ENCODE results near the gene SYT11.
"Not testable (repeated sequence)": the region's sequence is repeated elsewhere in the genome, so short reads cannot be mapped to it uniquely, and the experiment has no call there.

The SYT11 gene

DNA sequence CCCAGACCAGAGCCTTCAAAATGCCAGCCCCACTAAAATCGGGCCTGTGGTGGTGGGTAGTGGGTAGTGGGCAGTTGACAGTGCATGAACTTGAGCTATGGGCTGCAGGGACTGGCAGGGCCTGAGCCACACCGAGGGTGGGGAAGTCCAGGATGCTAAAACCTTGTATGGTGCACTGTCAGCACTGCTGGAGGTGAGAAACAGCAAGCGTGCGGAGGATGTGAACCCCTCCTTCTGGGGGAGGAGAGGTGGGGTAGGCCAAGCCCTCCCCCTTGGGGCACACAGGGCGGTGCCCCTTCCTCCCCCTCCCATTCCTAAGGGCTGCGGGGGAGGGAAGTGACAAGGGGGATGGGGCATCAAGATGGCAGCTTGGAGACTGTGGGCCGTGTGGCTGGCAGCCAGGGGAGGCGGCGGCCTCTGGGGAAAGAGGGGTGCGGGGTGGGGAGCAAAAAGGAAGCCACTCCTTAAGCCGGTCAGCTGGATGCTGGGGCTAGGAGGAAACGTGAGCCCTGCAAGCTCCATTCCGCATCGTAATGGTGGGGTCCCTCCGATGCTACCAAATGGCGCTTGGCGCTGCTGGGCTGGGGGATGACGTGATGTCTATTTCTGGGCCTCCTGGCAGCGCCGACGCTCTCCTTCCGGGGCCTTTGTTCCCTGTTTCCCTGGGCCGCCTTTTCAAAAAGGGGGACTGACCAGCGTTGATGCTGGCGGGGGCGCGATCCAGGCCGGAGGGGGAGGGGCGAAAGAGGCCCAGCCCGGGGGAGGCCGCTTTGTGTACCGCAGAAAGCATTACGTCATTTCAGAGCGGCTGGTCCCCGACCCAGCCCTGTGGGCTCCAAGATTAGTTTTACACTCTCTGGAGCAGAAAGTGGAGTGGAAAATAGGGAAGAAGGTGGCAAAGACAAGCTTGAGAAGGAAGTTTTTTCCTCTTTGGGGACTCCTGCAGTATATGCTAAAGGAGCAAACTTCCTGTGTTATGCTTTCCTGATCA, 809 bp downstream of the SYT11 start:
- peak; percentile 49 for DNase-seq (ENCODE audit: low read depth)

DNA sequence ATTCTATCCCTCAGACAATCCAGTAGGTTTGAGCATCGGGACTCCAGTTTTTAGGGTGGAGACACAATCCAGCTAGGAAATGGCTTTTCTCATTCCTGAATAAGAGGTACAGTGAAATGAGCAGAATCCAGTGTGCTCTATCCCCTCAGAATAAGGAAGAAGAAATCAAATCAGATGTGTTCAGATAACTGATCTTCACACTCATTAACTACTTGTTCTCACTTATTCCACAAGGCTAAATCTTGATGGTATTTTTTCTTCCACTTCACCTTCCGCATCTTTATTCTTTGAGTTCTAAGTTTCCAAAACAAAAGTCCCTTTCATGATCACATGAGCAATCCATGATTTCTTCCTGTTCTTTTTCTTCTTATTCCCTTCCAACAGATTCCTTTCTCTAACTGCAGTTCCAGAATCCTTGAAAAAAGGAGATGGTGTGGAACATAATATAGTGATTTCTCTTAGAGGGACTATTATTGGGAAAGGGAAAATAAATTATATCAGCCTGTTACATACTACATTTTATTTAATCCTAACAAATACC, 1.7 kb downstream of the SYT11 start:
- no peak for DNase-seq (ENCODE audit: low read depth)

DNA sequence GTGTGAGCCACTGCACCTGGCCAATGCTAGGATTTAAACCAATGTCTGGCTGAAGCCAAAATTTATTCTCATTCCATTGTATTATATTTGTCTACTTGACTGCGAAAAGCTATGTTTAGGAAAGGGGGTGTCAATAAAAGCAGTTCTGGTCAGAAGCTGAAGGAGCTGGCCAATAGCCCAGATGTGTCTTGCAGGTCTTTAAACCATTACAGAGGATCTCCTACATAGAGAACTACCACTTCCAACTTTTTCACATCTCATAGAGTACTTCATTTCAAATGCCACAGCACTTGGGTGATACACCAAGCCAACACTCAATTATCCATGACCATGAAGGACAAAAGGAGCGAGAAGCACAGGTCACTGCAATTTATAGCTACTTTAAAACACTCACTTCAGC, 2.5 kb downstream of the SYT11 start:
- DNase-seq (ENCODE audit: low read depth), result no peak

DNA sequence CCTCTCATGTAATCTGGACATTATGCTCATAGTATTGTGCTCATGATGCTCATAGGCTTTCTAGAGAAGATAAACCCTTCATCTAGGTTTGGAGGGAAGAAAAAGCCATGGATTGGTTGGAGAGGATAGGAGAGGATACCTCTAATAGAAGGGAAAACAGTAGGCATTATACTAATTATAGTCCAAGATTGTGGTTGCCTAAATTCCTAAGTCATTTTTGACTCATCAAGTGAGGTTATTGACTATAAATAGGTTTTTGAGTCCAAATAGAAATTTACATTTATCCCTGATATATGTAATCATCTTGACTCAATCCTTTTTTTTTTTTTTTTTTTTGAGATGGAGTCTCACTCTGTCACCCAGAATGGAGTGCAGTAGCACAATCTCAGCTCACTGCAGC, 5.0 kb downstream of the SYT11 start:
- DNase-seq (ENCODE audit: low read depth), result no peak

DNA sequence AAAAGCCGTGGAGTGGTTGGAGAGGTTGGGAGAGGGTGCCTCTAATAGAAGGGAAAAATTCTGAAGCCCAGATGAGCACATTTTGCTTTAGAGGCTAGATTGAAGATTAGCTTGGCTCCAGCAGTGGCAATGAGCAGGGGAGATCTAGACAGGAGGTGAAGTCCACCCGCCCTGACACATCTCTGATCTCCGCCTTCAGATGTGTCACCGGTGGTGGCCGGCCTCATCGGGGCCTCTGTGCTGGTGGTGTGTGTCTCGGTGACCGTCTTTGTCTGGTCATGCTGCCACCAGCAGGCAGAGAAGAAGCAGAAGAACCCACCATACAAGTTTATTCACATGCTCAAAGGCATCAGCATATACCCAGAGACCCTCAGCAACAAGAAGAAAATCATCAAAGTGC, 8.4 kb downstream of the SYT11 start:
- no peak for DNase-seq (ENCODE audit: low read depth)

DNA sequence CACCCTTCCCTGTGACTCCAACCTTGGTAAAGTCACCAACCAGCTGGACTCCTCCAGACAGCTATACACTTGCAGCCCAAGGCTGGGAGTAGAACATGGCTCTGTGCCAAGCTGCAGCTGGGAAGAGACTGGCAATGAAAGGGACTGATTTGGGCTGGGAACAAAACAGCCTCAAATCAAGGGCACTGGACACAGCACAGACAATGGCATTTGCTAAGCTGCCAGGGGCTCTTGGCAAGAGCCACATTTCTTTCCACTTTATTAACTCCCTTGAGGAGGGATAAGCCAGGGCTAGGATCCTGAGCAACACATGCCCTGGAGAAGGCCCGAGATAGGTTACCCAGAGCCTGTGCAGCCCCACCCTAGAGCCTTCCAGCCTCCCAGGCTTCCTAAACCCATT, 12.0 kb downstream of the SYT11 start:
- no peak for DNase-seq (ENCODE audit: low read depth)

DNA sequence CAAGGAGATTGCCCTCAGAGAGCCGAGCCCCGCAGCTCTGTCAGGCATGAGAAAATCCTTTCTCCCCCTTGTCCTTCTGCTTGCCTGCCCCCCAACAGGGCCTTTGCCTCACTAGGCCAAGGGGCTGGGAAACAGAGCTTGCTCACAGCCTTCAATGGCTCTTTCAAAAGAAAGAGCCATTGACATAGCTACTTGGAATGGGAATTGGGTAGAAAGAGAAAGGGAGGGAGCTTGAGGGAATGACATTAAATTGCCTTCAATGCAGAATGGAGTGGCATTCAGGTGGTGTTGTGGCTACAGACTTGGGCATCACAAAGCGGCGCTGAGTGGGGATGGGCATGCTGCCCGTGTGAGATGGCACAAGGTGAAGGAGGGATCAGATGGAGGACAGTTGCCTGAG, 13.2 kb downstream of the SYT11 start:
- no peak for DNase-seq (ENCODE audit: low read depth)

DNA sequence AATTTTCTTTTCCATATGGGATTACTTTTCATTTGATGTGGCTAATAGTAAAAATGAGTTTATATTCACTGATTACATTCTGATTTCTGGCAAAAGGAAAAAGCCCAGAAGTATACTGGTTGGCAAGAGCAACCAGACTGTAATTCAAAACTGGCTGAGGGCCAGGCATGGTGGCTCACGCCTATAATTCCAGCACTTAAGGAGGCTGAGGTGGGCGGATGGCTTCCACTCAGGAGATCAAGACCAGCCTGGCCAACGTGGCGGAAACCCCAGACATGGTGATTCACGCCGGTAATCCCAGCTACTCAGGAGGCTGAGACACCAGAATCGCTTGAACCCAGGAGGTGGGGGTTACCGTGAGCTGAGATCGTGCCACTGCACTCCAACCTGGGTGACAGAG, 14.5 kb downstream of the SYT11 start:
- no peak for DNase-seq (ENCODE audit: low read depth)

DNA sequence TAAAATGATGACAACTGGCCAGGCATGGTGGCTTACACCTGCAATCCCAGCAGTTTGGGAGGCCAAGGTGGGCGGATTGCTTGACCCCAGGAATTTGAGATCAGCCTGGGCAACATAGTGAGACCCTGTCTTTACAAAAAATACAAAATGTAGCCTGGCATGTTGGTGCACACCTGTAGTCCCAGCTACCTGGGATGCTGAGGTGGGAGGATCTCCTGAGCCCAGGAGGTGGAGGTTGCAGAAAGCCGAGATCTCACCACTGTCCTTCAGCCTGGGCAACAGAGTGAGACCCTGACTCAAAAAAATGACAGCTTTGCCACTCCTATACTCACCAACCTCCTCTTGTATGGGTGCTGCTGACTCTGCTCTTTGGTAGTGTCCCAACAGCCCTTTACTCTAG, 18.6 kb downstream of the SYT11 start:
- DNase-seq (ENCODE audit: low read depth), result no peak

DNA sequence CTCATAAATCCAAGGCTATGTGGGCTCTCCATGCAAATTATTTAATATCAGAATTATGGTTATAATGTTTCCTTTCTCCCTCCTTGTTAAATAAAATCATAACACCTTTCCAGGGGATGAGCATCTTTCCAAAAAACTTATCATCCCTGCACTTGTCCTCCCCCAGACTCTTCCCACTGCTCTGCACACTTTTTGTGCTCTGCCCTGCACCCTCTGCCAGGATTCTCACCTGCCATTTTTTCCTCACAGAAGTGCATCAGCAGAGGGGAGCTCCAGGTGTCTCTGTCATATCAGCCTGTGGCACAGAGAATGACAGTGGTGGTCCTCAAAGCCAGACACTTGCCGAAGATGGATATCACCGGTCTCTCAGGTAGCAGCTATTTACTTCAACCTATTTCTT, 20.9 kb downstream of the SYT11 start:
- no peak for DNase-seq (ENCODE audit: low read depth)

DNA sequence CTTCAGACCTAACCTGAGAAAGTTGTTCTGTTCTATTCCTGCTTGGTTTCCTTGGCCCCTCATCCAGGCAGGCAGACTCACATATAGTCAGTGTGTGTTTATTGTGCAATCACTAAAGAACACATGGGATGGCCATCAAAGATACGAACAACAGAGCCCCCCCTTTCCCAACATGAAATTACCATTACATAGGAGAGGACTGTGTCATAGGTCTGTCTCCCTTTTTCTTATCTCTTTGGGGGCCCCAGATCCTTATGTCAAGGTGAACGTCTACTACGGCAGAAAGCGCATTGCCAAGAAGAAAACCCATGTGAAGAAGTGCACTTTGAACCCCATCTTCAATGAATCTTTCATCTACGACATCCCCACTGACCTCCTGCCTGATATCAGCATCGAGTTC, 21.6 kb downstream of the SYT11 start:
- no peak for DNase-seq (ENCODE audit: low read depth)

DNA sequence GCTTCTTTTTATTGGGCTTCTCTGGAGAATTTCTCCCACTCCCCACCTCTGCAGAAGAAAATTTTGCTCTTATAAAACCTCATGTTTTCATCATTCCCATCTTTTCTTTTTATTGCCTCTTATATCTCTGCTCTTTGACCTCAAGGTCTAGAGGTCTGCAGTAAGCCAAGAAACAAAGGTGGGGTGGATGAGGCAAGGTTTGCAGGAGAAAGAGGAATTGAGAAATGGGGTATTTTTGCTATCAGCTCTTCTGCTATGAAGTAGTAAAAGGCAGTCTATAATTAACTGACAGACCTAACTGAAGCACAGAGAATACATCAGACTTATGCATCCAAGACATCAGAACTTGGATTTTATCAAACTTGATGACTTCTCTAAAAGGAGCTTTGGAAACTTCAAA, 22.9 kb downstream of the SYT11 start:
- DNase-seq (ENCODE audit: low read depth), result no peak

DNA sequence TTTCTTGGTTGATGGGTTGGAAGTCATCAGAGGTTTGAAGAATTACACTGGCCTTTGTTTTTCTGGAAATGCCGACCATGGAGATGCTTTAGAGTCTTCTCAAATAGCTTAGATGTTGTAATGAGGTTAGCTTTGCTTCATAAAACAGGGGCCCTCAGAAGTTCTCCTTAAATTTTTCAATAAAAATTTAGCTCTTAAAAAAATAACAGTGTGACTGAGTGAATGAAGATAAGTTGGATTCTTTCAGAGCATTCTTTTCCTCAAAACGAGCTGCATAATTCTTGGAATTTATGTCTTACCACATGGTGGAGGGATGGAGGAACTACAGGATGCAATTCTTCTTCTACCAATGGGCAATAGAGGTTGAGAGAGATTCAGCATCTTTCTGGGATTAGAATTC, 23.4 kb downstream of the SYT11 start:
- DNase-seq (ENCODE audit: low read depth), result no peak

DNA sequence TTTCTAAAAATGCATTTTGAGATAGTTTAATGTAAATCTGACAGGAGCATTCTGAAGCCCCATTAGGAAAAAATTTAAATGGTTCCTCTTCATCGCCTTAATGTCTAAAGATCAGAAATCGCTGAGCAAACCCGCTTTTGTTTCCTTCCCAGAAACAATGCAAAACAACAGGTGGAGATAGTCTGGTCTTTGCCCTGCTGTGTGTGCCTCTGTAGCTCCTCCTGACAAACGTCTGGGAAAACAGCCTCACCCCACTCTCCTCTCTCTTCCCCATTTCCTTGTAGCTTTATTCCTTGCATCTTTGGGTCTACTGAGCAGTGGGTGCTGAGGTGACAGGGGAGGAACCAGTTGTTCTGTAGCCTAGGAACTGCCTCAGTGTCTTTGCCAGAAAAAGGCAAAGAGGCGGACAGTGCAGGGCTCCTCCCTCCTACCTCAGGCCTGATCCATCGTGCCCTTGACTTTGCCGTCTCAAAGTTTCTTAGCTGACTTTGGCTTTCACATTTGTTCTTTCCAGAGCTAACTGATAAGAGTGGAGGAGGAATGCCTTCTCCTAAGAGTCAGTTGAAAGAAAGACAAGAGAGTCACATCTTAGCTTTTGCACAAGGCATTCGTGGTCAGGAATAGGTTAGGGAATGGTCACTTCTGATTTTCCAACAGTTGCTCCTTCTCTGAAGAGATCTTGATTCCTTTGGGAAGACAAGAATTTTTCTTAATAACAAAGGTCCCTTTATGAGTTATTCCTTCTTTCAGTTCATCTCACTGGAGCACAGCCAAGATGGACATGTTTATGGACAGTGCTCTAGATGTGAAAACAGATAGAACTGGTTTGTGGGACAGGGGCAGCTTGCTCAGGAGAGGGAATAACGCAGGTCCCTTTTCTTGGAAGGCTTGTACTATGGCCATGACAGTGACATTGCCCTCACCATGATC, 24.9 kb downstream of the SYT11 start:
- no peak for DNase-seq (ENCODE audit: low read depth)

DNA sequence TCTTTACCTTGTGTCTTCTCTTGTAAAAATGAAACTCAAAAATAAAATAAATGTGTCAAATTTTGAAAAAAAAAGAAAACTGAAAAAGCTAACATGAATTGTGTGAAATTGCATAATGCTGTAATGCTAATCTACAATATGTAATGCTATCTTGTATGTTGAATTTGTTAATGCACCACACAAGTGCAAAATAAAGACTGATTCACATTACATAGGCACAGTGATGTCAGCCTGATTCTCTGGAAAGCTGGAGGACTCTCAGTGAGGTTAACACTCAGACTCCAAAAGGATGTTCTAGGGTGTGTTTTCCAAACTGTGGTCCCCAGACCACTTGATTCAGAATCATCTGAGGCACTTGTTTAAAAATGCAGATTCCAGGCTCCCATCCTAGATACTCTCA, 25.6 kb downstream of the SYT11 start:
- DNase-seq (ENCODE audit: low read depth), result no peak

DNA sequence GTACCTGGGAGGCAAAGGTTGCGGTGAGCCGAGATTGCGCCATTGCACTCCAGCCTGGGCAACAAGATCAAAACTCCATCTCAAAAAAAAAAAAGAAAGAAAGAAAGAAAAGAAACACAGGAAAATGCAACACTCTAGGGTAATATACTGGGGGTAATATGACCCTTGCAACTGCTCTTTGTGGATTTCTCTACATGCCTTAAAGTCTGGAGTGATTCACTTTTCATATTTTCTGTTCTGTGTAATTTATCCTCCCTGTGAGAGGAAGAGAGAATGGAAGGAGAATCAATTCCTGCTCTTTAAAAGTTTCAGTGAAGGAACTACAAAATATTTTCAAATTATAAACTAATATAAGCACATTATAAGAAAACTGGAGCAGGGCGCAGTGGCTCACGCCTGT, 29.1 kb downstream of the SYT11 start:
- DNase-seq (ENCODE audit: low read depth), result no peak

DNA sequence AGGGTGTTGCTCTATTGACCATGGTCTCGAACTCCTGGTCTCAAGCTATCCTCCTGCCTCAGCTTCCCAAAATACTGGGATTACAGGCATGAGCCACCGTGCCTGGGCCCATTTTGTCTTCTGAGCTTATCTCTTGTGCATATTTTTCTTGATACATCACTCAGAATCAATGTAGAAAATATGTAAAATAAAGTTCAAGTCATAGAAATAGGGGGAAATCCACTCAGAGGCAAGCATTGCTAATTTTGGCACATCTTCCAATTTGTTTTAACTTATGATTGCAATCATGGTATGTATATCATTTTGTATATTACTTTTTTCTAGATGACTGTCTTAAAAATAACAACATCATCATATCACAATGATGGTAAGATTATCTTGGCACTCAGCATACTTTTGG, 30.2 kb downstream of the SYT11 start:
- no peak for DNase-seq (ENCODE audit: low read depth)

DNA sequence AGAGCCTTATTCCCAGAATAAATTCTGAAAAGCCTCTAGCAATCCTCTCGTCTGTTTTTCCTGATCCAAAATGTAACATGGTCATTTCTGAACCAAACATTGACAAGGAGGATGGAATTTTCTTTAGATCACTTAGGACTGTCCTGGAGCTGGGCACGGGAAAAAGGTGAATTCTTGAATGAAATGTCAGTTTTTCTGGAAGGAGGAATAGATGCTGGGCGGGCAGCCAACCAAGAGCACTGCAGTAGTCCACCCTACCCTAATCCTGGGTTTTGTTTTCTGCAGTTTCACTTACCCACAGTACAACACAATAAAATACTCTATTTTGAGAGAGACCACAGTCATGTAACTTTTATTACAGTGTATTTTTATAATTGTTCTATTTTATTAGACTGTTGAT, 30.9 kb downstream of the SYT11 start:
- no peak for DNase-seq (ENCODE audit: low read depth)

DNA sequence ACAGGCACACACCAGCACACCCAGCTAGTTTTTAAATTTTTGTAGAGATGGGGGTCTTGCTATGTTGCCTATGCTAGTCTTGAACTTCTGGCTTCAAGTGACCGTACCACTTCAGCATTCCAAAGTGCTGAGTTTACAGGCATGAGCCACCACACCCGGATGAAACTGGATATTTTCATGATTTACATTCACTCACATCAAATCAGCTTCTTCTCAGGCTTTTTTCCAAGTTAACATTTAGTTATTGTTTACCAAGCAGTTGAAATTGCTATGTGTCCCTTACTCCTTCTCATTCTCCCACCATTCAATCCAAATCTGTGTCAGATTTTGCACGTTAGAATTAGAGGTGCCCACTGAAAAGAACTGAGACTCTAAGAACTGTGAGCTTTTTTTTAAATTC, 33.4 kb downstream of the SYT11 start:
- no peak for DNase-seq (ENCODE audit: low read depth)

DNA sequence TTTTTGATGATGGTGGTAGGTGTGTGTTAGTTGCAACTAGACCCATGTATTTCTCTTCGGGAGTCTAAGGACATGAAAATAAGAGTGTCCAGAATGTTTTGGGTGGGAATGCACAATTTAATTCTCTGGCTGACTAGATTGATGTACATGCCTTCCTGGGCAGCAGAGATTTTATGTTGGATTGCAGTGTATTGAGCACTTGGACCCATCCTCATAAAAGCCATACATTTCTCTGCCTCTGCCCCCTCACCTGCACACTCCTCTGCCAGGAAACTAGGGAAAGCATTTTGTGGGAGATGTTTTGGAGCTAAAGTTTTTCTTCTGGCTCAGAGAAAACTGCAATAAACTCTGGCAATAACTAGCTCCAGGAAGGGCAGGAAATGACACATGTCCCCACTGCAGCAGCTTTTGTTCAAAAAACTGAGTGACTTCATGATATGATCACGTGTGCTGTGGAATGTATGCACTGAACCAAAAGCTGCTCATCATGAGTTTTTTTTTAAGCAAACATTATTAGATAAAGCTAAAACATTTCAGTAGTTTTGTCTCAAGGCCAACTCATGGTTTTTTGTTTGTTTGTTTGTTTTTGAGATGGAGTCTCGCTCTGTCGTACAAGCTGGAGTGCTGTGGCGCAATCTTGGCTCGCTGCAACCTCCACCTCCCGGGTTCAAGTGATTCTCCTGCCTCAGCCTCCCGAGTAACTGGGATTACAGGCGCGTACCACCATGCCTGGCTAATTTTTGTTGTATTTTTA, 34.2 kb downstream of the SYT11 start:
- DNase-seq (ENCODE audit: low read depth), result no peak

DNA sequence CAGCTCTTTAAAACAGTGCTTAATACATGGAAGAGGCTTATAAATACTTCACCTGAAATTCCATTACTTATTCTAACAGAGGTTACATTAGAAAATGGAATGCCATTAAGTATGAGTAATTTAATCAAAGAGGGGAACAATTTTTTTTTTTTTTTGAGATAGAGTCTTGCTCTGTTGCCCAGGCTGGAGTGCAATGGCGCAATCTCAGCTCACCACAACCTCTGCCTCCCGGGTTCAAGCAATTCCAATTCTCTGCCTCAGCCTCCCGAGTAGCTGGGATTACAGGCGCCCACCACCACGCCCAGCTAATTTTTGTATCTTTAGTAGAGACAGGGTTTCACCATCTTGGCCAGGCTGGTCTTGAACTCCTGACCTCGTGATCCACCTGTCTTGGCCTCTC, 36.2 kb downstream of the SYT11 start:
- not testable (repeated sequence) for DNase-seq (ENCODE audit: low read depth)

DNA sequence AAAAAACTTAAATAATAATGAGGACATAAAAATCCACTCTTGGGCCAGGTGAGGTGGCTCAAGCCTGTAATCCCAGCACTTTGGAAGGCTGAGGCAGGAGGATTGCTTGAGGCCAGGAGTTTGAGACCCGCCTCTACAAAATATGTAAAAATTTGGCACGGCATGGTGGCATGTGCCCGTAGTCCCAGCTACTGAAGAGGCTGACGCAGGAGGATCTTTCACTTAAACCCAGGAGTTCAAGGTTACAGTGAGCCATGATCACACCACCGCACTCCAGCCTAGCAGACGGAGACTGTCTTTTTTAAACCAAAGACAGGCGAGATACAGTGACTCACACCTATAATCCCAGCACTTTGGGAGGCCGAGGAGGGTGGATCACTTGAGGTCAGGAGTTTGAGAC, 37.1 kb downstream of the SYT11 start:
- DNase-seq (ENCODE audit: low read depth), result not testable (repeated sequence)

Measured in stimulated activated CD8-positive, alpha-beta memory T cell treated with anti-CD3 and anti-CD28 coated beads, Interleukin-12 subunit alpha, Interleukin-12 subunit beta, amount 100 ng/mL, for 4 hours (primary cell).